Measurements from ENCODE around the gene SUFU.

DNA sequence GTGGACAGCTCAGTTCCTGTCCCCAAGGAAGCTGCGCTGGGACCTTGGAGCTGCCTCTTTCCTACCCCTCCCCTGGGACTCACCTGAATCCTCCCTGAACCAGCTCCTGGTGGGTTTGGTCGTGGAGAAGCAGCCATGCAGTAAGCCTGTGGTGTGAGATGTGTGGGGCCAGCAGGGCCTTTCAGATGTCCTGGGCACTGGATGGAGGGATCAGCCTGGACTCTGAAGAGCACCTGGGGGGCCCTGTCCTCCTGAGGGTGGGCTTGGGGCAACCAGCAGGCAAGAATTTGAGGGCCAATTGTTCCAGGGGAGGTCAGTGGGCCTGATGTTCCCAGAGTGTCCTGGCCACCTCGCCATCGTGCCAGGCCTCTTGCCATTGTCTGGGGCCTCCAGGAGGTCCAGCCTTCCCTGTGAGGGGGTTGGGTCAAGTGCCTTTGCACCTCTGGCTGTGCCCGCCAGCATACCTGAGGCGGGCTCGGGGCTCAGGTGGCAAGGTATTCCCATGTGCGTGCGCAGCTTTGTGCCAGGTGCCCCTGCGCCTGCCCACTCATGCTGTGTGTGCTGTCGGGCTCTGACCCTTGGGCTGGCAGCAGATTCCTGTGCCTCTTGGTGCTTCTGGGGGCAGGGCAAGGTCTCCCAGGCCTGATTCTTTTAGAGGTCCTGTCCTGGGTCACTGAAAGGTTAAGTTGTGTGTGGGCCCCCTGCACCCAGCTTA lies 147.8 kb downstream of the SUFU start:
- TF ChIP-seq, protein P1, sequence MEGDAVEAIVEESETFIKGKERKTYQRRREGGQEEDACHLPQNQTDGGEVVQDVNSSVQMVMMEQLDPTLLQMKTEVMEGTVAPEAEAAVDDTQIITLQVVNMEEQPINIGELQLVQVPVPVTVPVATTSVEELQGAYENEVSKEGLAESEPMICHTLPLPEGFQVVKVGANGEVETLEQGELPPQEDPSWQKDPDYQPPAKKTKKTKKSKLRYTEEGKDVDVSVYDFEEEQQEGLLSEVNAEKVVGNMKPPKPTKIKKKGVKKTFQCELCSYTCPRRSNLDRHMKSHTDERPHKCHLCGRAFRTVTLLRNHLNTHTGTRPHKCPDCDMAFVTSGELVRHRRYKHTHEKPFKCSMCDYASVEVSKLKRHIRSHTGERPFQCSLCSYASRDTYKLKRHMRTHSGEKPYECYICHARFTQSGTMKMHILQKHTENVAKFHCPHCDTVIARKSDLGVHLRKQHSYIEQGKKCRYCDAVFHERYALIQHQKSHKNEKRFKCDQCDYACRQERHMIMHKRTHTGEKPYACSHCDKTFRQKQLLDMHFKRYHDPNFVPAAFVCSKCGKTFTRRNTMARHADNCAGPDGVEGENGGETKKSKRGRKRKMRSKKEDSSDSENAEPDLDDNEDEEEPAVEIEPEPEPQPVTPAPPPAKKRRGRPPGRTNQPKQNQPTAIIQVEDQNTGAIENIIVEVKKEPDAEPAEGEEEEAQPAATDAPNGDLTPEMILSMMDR (IDR thresholded peaks at IDR 0.05; ENCODE audit: low read depth, low read length) = no peak
- TF ChIP-seq EZH2phosphoT487 (IDR thresholded peaks at IDR 0.05; ENCODE audit: low read depth) = no peak
